ENCODE results near the gene ATL3.
A peak's percentile ranks its signal among the peaks of the same experiment; 100 is the strongest.
"Not testable (repeated sequence)": the region's sequence is repeated elsewhere in the genome, so short reads cannot be mapped to it uniquely, and the experiment has no call there.

Gene ATL3, protein sequence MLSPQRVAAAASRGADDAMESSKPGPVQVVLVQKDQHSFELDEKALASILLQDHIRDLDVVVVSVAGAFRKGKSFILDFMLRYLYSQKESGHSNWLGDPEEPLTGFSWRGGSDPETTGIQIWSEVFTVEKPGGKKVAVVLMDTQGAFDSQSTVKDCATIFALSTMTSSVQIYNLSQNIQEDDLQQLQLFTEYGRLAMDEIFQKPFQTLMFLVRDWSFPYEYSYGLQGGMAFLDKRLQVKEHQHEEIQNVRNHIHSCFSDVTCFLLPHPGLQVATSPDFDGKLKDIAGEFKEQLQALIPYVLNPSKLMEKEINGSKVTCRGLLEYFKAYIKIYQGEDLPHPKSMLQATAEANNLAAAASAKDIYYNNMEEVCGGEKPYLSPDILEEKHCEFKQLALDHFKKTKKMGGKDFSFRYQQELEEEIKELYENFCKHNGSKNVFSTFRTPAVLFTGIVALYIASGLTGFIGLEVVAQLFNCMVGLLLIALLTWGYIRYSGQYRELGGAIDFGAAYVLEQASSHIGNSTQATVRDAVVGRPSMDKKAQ

DNA sequence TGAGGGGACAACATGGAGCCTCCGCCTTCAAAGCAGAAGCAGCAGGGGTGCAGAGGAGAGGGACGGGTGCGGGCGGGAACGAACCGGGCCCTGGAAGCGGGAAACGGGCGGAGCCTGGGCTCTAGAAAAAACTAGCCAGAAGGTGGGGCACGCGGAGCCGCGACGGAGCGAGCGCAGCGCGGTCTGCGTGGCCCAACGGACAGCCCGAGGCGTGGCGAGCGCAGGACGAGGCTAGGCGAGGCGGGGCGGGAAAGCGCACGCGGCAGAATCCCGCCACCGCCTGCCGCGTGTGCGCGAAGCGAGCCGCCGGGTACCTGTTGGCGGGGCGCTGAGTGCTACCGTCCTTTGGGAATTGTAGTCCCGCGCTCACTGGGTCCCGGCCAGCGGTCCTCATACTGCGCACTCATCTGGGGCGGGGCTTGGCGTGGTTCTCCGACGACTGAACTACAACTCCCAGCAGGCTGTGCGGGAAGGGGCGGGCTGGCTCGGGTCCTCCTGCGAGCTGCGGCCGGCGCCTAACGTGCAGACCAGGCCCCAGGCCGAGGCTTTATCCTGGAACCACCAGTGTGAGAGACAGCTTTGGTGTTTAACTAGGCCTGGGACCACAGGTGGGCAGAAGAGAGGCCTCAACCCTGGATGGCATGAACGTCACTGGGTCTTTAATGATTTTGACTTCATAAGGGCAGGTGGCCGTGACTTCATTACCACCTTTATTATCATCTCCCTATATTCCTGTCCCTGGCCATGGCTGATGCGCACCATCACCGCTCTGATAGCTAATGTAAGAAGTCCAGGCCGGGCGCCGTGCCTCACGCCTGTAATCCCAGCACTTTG, at the start of gene ATL3:
TSS of gene ATL3 (minus strand) at position 55 of the 834 bp plus-strand sequence. CDS start at position 14, 41 bp downstream.
- DNase-seq (ENCODE audit: low spot score) = peak; percentile 97

DNA sequence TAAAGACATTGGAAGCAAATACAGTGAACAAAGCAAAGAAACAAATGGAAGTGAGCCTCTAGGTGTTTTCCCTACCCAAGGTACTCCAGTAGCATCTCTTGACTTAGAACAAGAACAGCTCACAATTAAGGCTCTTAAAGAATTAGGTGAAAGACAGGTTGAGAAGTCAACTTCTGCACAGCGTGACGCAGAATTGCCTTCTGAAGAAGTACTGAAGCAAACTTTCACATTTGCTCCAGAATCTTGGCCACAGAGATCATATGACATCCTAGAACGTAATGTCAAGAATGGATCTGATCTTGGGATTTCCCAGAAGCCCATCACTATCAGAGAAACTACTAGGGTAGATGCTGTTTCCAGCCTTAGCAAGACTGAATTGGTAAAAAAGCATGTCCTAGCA, 49.4 kb upstream of the ATL3 start:
- no peak for DNase-seq (ENCODE audit: low spot score)

DNA sequence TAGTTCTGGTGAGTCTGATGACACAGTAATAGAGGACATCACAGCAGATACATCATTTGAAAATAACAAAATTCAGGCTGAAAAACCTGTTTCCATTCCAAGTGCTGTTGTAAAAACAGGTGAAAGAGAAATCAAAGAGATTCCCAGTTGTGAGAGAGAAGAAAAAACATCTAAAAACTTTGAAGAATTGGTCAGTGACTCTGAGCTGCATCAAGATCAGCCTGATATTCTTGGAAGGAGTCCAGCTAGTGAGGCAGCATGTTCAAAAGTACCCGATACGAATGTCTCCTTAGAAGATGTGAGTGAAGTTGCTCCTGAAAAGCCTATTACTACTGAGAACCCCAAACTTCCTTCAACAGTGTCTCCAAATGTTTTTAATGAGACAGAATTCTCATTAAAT, 48.8 kb upstream of the ATL3 start:
- peak; percentile 33 for DNase-seq (ENCODE audit: low spot score)

DNA sequence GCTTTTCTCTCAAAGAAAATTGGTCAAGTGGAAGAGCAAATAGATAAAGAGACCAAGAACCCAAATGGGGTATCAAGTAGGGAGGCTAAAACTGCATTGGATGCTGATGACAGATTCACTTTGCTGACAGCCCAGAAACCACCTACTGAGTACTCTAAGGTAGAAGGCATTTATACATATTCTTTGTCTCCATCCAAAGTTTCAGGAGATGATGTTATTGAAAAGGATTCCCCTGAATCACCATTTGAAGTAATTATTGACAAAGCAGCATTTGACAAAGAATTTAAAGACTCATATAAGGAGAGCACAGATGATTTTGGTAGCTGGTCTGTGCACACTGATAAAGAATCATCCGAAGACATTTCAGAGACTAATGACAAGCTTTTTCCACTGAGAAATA, 47.8 kb upstream of the ATL3 start:
- DNase-seq (ENCODE audit: low spot score) = no peak

DNA sequence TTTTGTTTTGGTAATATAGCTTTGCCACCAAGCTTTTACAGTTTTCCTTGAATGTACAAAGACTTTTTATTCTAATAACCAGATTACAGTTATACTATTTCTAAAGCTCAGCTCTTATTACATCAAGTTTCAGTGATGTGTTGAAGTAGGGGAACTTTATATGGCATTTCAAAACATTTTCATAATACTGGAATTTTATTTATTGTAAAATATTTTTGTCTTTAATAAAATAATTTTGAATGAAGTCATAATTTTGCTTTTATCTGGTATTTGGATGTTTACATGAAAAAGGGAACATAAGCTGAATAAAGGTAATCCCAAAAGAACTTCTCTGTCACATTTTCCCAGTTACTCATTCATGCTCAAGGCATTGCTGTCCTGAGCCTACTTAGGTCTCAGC, 44.9 kb upstream of the ATL3 start:
- no peak for DNase-seq (ENCODE audit: low spot score)

DNA sequence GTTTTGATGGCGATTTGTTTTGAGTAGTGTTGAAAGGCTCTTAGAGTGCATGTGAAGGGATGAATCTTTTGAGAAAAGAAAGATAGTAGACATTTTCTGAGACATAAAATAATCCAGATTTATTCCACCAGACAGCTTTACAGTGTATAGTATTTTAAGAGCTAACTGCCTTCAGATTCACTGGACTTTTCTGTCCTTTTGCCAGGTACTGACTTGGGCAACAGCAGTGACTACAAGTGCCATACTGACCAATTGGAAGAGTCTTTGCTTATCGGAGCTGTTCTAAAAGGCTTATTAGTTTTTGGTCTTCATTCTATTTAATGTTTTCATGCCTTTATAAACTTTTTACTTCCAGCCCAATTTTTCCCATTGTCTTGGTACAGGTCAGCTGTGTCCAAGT, 42.6 kb upstream of the ATL3 start:
- no peak for DNase-seq (ENCODE audit: low spot score)

DNA sequence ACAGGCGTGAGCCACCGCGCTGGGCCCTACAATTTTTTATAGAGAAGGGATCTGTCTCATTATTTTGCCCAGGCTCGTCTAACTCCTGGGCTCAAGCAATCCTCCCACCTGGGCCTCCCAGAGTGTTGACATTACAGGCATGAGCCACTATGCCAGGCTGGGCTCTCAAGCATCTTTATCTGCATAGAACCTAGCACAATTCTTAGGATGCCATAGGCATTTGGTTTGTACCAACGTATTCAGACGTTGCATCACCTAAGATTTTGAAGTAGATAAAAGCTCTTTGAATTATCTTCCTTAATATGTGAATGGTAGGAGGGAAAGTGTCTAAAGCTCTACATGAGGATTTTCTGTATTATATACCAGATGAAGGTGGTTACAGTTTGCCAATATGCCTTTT, 40.7 kb upstream of the ATL3 start:
- DNase-seq (ENCODE audit: low spot score) = no peak

DNA sequence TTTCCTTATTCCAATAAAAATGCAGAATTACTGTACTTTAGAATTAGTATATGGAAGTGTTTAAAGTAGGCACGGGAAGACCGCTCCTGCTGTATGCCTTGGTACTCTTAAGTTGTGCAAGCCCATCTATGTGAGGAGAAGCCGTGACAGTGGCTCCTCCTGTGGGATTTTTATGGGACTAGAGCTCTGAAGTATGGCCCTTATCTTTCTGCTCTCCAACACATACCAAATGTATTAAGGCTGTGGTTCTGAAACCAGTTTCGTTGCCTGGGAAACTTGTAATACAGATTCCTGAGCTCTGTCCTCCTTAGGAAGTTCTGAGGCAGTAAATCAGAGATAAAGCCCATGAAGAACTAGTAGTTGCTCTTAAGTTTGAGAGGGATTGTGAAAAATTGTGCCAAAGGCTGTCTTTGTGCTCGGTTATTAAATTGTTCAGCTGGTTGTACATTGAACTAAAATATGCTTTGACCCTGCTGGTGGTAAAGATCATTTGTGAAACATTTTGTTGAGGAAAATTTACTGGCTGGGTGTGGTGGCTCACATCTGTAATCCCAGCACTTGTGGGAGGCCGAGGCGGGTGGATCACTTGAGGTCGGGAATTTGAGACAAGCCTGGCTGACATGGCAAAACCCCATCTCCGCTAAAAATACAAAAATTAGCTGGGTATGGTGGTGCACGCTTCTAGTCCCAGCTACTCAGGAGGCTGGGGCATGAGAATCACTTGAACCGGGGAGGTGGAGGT, 39.5 kb upstream of the ATL3 start:
- no peak for DNase-seq (ENCODE audit: low spot score)

DNA sequence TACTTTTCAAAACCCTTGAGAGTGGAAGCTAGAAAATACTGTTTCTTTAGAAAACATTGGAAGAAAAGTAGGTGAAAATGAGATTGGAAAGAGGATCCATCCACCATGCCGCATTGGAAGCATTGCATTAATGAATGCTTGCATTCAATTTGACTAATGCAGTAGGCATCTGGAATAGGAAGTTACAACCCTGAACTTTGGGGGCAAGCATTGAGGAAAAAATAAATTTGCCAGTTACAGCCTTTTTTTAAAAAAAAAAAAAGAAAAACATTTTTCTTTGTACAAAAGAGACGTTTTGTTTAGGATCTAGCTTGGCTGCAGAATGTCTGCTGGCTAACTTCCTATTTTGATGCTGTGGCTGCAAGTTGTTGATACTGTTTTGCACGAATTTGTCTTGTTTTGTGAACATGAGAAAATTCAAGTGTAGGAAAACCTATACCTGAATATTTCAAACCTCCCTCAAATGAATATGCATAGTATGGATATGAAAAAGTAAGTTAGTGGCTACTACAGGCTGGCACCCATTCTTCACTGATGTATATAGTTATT, 38.2 kb upstream of the ATL3 start:
- no peak for DNase-seq (ENCODE audit: low spot score)

DNA sequence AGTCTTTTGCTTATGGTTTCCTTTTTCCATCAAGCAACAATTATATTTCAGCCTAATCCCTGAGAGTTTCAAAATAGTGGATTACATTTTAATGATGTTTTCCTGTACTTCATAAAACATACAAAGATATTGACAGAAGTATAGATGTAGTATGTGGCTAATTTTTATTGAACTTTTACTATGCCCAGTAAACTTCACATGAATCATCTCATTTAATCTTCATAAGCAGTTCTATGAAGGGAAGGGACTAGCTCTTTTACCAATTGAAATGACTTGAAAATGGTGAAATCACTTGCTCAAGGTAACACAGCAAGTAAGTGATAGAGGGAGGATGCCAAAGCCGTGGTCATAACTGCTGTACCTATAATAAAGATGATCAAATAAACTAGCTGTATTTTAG, 37.6 kb upstream of the ATL3 start:
- no peak for DNase-seq (ENCODE audit: low spot score)

DNA sequence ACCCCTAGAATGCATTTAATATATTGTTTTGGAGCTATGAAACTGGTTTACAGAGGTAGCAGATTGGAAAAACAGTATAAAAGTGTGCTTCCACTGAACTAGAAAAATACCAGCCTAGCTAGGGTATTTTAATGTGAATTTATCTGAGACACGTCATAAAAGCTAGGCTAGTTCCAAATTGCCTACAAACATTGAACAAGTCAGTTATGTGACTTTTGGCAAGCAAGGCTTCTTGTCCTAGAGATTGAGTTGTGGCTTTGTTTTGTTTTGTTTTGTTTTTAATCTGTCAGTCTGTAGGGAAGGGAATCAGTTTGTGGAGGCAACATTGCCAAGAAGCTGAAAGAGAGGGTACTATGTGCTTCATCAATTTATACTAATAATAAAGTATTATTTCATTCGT, 34.4 kb upstream of the ATL3 start:
- peak; percentile 24 for DNase-seq (ENCODE audit: low spot score)

DNA sequence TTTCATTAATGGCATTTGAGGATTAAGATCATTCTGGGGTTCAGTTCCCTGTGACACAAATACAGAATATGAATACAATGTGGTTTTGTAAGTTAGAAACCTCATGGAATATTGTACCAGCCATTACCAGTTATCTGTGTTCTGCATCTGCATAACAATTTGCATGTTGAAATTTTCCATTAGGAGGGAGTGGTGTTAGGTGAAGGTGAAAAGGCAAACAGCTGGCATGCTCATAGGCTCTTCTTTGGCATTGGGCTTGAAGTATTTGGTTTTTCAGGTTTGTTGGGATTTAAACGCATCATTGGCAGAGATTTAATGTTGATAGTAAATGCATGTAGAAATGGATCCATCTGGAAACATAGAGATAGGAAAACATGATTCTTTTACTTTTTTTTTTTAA, 28.7 kb upstream of the ATL3 start:
- DNase-seq (ENCODE audit: low spot score) = no peak

DNA sequence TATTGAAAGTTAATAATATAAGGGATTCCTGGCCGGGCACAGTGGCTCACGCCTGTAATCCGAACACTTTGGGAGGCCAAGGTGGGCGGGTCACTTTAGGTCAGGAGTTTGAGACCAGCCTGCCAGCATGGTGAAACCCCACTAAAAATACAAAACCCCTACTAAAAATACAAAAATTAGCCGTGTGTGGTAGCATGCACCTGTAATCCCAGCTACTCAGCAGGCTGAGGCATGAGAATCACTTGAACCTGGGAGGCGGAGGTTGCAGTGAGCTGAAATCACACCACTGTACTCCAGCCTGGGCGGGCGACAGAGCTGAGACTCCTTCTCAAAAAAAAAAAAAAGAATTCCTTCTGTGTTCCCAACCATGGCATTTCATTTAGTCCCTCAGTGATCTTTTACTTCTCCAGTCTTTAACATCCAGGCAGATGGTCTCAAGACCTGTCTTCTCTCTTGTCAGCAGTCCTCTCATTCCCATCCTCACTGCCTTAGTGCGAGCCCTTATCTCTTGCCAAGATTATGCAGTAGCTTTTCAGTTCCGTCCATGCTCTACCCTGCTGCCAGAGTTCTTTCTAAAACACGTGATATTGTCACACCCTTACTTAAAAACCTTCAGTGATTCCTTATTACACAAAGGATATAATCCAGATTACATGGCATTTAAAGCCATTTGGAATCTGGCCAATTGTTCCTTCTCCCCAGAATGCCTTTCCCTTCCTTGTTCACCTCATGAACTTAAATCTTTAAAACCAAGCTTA, 28.0 kb upstream of the ATL3 start:
- peak; percentile 22 for DNase-seq (ENCODE audit: low spot score)

DNA sequence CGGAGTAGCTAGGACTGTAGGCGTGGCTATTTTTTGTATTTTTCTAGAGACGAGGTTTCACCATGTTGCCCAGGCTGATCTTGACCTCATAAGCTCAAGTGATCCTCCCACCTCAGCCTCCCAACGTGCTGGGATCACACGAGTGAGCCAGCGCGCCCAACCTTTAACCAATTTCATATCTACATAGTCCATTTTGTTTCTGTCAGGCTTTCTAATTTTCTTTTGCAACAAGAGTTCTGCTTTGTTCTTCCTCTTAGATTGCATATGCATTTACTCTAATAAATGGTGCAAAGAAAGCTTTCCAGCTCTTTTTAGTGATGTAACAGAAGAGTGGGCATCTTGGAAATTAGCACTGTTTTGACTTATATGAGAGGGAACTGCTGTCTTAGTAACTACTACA, 23.4 kb upstream of the ATL3 start:
- DNase-seq (ENCODE audit: low spot score) = no peak

DNA sequence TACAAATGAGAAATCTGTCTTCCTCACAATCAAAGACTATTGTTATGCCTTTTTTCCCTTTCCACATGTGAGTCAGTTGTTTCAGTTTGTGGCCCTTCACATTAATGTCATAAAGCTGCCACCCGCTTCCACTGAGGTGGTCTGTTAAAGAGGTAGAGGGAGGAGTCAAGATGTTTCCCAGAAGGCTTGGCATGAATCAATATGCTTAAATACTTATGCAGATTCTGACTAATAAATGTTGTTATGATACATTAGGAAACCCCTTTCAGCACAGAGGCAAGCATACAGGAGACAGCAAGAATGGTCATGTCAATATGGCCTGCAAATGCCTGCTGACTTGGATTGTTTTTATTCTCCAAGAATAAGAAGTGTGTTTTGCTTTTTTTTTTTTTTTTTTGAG, 16.7 kb upstream of the ATL3 start:
- DNase-seq (ENCODE audit: low spot score) = no peak

DNA sequence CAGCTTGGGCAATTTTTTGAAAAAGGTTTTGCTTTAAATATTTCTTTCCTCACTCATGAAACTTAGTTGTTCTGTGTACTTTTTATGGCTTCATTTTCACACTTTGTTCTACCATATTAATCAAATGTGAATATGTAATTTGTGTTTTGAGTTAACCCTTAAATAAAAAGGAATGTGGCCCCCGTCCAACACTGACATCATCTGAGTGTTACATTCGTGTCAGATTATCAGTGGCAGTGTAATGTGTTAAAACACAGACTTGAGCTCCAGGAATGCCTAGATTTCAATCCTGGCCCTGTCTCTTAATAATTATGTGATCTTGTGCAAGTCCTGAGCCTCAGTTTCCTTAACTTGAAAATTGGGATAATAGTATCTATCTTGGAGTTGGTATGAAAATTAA, 15.8 kb upstream of the ATL3 start:
- DNase-seq (ENCODE audit: low spot score) = no peak

DNA sequence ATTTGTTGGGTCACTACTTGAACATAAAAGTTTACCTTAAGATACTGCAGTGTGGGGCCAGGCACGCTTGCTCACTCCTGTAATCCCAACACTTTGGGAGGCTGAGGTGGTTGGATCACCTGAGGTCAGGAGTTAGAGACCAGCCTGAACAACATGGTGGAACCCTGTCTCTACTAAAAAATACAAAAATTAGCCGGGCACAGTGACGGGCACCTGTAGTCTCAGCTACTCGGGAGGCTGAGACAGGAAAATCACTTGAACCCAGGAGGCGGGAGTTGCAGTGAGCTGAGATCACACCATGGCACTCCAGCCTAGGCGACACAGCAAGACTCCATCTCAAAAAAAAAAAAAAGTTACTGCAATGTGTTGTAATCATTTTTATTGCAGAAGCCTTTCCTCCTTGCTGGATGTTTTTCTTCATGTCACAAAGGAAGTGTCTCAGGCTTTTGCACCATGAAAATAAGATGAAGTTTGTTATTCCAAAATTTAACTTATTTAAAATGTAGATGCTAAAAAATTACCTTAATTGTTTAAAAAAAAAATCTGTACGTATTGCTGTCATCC, 14.1 kb upstream of the ATL3 start:
- DNase-seq (ENCODE audit: low spot score) = not testable (repeated sequence)

DNA sequence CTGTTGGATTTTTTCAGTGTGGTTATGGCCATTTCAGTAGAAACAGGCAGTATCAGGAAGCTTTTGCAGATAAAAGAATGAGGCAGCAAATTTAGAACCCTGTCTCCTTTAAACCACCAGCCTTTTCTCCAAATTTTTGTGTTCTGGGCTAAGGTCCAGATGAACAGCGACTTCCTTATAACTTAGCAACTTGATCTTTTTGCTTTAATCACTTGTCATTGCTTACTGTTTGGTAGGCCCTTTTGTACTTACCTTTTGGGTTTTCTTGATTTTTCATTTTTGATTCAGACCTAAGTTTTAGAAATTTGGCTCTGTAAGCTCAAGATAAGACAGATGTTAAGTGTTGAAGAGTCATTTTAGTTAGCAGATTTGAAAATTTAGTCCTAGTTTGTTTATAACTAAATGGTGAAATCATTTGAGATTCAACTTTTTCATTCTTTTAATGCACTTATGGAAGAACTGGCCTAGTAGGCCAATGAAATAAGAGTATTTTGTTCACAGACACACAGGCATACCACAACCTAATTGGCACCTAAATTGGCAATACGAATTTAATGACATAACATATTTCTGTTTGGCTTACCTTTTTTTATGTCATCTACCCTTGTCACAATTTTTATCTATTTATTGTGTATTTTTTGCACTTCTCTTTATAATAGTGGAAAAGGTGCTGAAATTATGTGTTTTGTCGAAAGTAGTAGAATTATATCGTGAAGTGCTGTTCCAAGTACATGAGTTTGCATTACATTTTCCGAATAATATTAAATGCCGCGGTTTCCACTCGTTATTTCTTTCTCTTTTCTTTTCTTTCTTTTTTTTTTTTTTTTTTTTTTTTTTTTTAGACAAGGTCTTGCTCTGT, 12.2 kb upstream of the ATL3 start:
- DNase-seq (ENCODE audit: low spot score) = peak; percentile 34

DNA sequence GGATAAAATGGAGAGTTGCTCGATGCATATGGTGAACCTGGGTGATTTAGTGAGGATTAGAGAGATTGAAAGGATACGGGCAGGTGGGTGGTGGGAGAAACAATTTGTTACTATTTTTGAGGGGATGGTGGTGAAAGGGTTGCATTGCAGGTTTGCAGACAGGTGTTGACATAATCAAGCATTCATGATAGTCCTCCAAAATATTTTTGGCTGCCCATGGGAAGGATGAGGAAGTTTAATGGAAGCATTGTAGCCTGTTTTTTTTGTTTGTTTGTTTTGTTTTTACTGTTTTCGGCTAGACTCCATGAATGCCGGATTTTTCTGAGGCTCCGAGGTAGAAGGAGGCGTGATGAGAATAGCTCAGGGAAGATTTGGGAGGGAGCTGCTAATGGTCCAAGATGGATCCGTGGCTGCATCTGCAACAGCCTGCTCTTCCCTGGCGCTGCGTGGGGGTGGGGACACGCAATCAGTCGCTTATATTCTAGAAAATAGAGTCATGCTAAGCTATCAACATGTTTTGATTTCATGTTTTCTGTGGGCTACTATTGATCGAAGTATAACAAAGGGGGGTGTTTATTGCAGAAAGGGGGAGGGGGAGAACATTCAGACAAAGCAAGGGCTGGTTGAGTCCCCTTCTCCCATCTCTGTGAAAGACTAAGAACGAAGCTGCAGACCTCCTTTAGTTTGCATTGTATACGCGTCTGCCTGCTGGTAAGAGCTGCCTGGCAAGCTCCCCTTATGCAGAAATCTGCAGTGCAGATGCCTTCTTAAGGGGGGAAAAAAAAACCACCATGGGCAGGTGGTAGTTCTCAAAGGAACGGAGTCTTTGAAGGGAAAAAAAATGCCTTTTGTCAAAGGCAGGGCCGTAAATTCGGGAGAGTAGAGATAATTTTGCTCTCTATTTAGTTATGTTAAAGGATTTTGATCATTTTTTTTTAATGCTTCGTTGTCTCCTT, 11.2 kb upstream of the ATL3 start:
- peak; percentile 81 for DNase-seq (ENCODE audit: low spot score)
